ENCODE results near the gene DIAPH1. TPM values are rescaled to one million over a fixed set of nuclear protein-coding genes. Genes with fewer than 3 reads are reported as not detected.
A peak's percentile ranks its signal among the peaks of the same experiment; 100 is the strongest.
"Not testable (repeated sequence)": the region's sequence is repeated elsewhere in the genome, so short reads cannot be mapped to it uniquely, and the experiment has no call there.

The DIAPH1 gene
- total RNA-seq, 4 donors from 2014 or later: 63.0 to 157 (median 124) TPM

- Histone ChIP-seq H3K4me3 (no peak overlapping the region), H3K4me1 (peaks cover 17 to 70% (median 23%) of the 10 kb centered on the region in 3 donors), H3K27ac (no peak overlapping the region), H3K36me3 (peaks cover 0 to 17% (median 0%) of the 10 kb centered on the region in 3 donors), H3K27me3 (no peaks in the 10 kb centered on the region), H3K9me3 (no peaks in the 10 kb centered on the region)
- DNase-seq: no peak
- TF ChIP-seq CTCF (IDR thresholded peaks at IDR 0.05) (no peak), POLR2A (IDR thresholded peaks at IDR 0.05) (no peak)
- intact Hi-C loops (cut with DNase I): no loop called here
Measured at GRCh38 chr5:141613344-141613743, 5.5 kb downstream of the DIAPH1 start.

GRCh38 chr5:141611289-141611688, 7.5 kb downstream of the DIAPH1 start:
- peak overlapping the region in 1 of 4 donors; percentile 1 for H3K27ac ChIP-seq

GRCh38 chr5:141609921-141610320, 8.9 kb downstream of the DIAPH1 start:
- H3K4me3 ChIP-seq; intact Hi-C loops (cut with DNase I); DNase-seq; H3K27me3 ChIP-seq; H3K9me3 ChIP-seq; H3K27ac ChIP-seq: not testable (repeated sequence)
- Histone ChIP-seq H3K4me1 (peaks cover 0 to 56% (median 6%) of the 10 kb centered on the region in 3 donors), H3K36me3 (peaks cover 0 to 17% (median 0%) of the 10 kb centered on the region in 3 donors)
- 96 to 99% methylated on average over 7 of the region's 7 CpGs for WGBS, 2 donors

More at GRCh38 chr5:141611289-141611688, 7.5 kb downstream of the DIAPH1 start:
- no peak for DNase-seq
- H3K9me3 ChIP-seq: no peaks in the 10 kb centered on the region
- H3K27me3 ChIP-seq: no peaks in the 10 kb centered on the region
- intact Hi-C loops (cut with DNase I): no loop called here
- TF ChIP-seq CTCF (IDR thresholded peaks at IDR 0.05) (peak in 1 of 6 experiments; percentile 9), POLR2A (IDR thresholded peaks at IDR 0.05) (no peak)
- H3K36me3 ChIP-seq: peaks cover 0 to 17% (median 0%) of the 10 kb centered on the region in 3 donors
- no peak overlapping the region for H3K4me3 ChIP-seq
- WGBS, 2 donors: 63 to 84% methylated on average over 3 of the region's 3 CpGs
- peaks cover 3 to 52% (median 10%) of the 10 kb centered on the region in 3 donors for H3K4me1 ChIP-seq

GRCh38 chr5:141609044-141609443, 9.8 kb downstream of the DIAPH1 start:
- no peak overlapping the region for H3K4me3 ChIP-seq
- intact Hi-C loops (cut with DNase I): no loop called here
- H3K36me3 ChIP-seq: peaks cover 0 to 17% (median 0%) of the 10 kb centered on the region in 3 donors
- H3K27ac ChIP-seq: no peak overlapping the region
- 88 to 96% methylated on average over 3 of the region's 3 CpGs for WGBS, 2 donors
- H3K4me1 ChIP-seq: peaks cover 0 to 64% (median 8%) of the 10 kb centered on the region in 3 donors
- no peak for TF ChIP-seq POLR2A (IDR thresholded peaks at IDR 0.05)
- TF ChIP-seq CTCF (IDR thresholded peaks at IDR 0.05): no peak
- H3K9me3 ChIP-seq: no peaks in the 10 kb centered on the region
- DNase-seq: no peak
- H3K27me3 ChIP-seq: no peaks in the 10 kb centered on the region

GRCh38 chr5:141608557-141608956, 10.2 kb downstream of the DIAPH1 start:
- no peak for TF ChIP-seq CTCF (IDR thresholded peaks at IDR 0.05)
- TF ChIP-seq POLR2A (IDR thresholded peaks at IDR 0.05): no peak
- H3K9me3 ChIP-seq: no peaks in the 10 kb centered on the region
- H3K27ac ChIP-seq: no peak overlapping the region
- no peak for DNase-seq
- intact Hi-C loops (cut with DNase I): no loop called here
- peaks cover 4 to 64% (median 13%) of the 10 kb centered on the region in 3 donors for H3K4me1 ChIP-seq
- no peak overlapping the region for H3K4me3 ChIP-seq
- H3K36me3 ChIP-seq: peaks cover 0 to 17% (median 0%) of the 10 kb centered on the region in 3 donors
- no peaks in the 10 kb centered on the region for H3K27me3 ChIP-seq
- WGBS, 2 donors: 42 to 63% methylated on average over 1 of the region's 1 CpG

GRCh38 chr5:141608046-141608445, 10.8 kb downstream of the DIAPH1 start:
- 80 to 89% methylated on average over 2 of the region's 2 CpGs for WGBS, 2 donors
- Histone ChIP-seq H3K27me3 (no peaks in the 10 kb centered on the region), H3K4me3 (no peak overlapping the region), H3K4me1 (peaks cover 10 to 64% (median 18%) of the 10 kb centered on the region in 3 donors), H3K36me3 (peaks cover 0 to 17% (median 0%) of the 10 kb centered on the region in 3 donors), H3K9me3 (no peaks in the 10 kb centered on the region), H3K27ac (no peak overlapping the region)
- no peak for DNase-seq
- TF ChIP-seq POLR2A (IDR thresholded peaks at IDR 0.05): no peak
- no peak for TF ChIP-seq CTCF (IDR thresholded peaks at IDR 0.05)
- intact Hi-C loops (cut with DNase I): no loop called here
